Retinal pigment epithelial cell (primary cell): ENCODE results near the gene GPR35.

Experiments
- DNase-seq: peaks from one replicate; pipeline ENCODE4 v3.0.0-alpha.2; 2010; ENCODE audit warnings: low read depth
- H3K4me3 ChIP-seq: 2 replicates; pipeline ENCODE4 v1.5.1; 2011; ENCODE audit warnings: mild to moderate bottlenecking, low read length, control low read depth, moderate library complexity
- TF ChIP-seq, protein P1 (sequence below): conservative IDR thresholded peaks from 2 replicates; pipeline ENCODE4 v1.5.1; 2011; ENCODE audit warnings: low read depth, low read length, control low read depth, inconsistent platforms

GPR35 gene

GRCh38 chr2:240630771-240631547, 5.7 kb downstream of the GPR35 start:
- TF ChIP-seq, protein P1, sequence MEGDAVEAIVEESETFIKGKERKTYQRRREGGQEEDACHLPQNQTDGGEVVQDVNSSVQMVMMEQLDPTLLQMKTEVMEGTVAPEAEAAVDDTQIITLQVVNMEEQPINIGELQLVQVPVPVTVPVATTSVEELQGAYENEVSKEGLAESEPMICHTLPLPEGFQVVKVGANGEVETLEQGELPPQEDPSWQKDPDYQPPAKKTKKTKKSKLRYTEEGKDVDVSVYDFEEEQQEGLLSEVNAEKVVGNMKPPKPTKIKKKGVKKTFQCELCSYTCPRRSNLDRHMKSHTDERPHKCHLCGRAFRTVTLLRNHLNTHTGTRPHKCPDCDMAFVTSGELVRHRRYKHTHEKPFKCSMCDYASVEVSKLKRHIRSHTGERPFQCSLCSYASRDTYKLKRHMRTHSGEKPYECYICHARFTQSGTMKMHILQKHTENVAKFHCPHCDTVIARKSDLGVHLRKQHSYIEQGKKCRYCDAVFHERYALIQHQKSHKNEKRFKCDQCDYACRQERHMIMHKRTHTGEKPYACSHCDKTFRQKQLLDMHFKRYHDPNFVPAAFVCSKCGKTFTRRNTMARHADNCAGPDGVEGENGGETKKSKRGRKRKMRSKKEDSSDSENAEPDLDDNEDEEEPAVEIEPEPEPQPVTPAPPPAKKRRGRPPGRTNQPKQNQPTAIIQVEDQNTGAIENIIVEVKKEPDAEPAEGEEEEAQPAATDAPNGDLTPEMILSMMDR, result no peak
- H3K4me3 ChIP-seq, result no peak overlapping the region
- no peak for DNase-seq

GRCh38 chr2:240631548-240632305, 6.4 kb downstream of the GPR35 start:
- DNase-seq, result no peak
- no peak overlapping the region for H3K4me3 ChIP-seq
- TF ChIP-seq, protein P1, result no peak

DNA sequence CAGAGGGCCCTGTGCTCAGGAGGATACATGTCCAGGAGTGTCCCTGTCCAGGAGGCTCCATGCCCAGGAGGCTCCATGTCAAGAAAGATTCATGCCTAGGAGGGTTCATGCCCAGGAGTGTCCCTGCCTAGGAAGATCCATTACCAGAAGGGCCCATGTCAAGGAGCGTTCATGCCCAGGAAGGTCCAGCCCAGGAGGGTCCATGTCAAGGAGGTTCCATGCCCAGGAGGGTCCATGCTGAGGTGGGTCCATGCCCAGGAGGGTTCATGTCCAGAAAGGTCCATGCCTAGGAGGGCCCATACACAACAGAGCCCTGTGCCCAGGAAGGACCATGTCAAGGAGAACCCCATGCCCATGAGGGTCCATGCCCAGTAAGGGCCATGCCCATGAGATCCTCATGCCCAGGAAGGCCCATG, 7.0 kb downstream of the GPR35 start:
- TF ChIP-seq, protein P1, result no peak
- DNase-seq, result no peak

GRCh38 chr2:240635121-240635997, 10.1 kb downstream of the GPR35 start:
- H3K4me3 ChIP-seq, result no peak overlapping the region
- DNase-seq, result no peak
- TF ChIP-seq, protein P1, result no peak

More for the DNA sequence above, 7.0 kb downstream of the GPR35 start:
- H3K4me3 ChIP-seq, result no peak overlapping the region

- no peak for DNase-seq
- TF ChIP-seq, protein P1, result no peak
Observed at GRCh38 chr2:240635998-240636547, 10.8 kb downstream of the GPR35 start.

GRCh38 chr2:240636563-240637115, 11.4 kb downstream of the GPR35 start:
- H3K4me3 ChIP-seq, result no peak overlapping the region
- no peak for DNase-seq
- TF ChIP-seq, protein P1, result no peak

More at GRCh38 chr2:240635998-240636547, 10.8 kb downstream of the GPR35 start:
- no peak overlapping the region for H3K4me3 ChIP-seq
